Measurements from ENCODE around the gene C5orf15. TPM values are rescaled to one million over a fixed set of nuclear protein-coding genes. Genes with fewer than 3 reads are reported as not detected.

C5orf15 gene
- total and polyA plus RNA-seq, 2 experiments from 2014 or later, result 37.7 to 61.4 TPM

DNA sequence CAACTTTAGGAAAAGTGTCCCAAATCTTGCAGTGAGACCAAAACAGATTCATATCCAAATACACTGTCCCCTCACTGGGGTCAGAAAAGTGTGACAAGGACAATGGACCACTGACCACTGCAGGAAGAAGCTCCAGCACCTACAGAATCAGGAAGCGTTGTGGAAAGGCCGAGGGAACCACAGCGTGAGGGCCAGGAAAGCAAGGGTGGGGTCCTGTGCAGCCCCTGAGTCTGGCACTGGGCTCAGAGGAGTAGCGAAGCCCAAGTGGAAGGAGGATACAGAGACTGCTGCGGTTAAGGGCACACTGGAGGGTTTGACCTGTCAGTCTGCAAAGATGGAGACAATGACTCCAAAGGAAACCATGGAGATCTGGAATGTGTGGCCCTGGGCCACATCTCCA is 36.9 kb downstream of the C5orf15 start:
- no peak for ATAC-seq
- no peak overlapping the region for H3K4me3 Mint-ChIP-seq
- TF ChIP-seq CREB1 (CRISPR knock-in tag; IDR thresholded peaks at IDR 0.05; ENCODE audit: low read depth), result no peak
- no peak for TF ChIP-seq EZH2 (IDR thresholded peaks at IDR 0.05; ENCODE audit: low read depth, unreplicated experiment)
- TF ChIP-seq, protein P1, sequence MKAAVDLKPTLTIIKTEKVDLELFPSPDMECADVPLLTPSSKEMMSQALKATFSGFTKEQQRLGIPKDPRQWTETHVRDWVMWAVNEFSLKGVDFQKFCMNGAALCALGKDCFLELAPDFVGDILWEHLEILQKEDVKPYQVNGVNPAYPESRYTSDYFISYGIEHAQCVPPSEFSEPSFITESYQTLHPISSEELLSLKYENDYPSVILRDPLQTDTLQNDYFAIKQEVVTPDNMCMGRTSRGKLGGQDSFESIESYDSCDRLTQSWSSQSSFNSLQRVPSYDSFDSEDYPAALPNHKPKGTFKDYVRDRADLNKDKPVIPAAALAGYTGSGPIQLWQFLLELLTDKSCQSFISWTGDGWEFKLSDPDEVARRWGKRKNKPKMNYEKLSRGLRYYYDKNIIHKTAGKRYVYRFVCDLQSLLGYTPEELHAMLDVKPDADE (IDR thresholded peaks at IDR 0.05), result no peak
- Histone ChIP-seq H3K27me3 (ENCODE audit: insufficient read depth) (no peaks in the 10 kb centered on the region), H3K9me2 (ENCODE audit: insufficient read depth) (no peaks in the 10 kb centered on the region), H3K27ac (ENCODE audit: low read depth) (no peak overlapping the region), H3K4me2 (no peak overlapping the region), H3K79me2 (replicated peaks; ENCODE audit: insufficient read depth) (no peaks in the 10 kb centered on the region), H4K20me1 (replicated peaks; ENCODE audit: insufficient read depth) (no peaks in the 10 kb centered on the region), H3K4me3 (no peak overlapping the region), H2AFZ (no peak overlapping the region), H3K36me3 (ENCODE audit: insufficient read depth) (no peaks in the 10 kb centered on the region), H3K4me1 (ENCODE audit: insufficient read depth) (no peaks in the 10 kb centered on the region), H3F3A (replicated peaks; ENCODE audit: low read depth) (no peaks in the 10 kb centered on the region)
- DNase-seq (ENCODE audit: low spot score), result no peak
- peaks cover 4% of the 10 kb centered on the region for H3K9me3 Mint-ChIP-seq
- H3K36me3 Mint-ChIP-seq (ENCODE audit: low read depth), result peaks cover 4% of the 10 kb centered on the region; the same call in 1 of the 3 replicates
- no peaks in the 10 kb centered on the region; the same call in 2 of the 3 replicates for H3K4me1 Mint-ChIP-seq
- no peak overlapping the region for H3K27ac Mint-ChIP-seq
- H3K27me3 Mint-ChIP-seq (ENCODE audit: insufficient read depth, low read depth, poor library complexity), result peaks cover 11% of the 10 kb centered on the region

- Mint-ChIP-seq H3K36me3 (ENCODE audit: low read depth) (peaks cover 4% of the 10 kb centered on the region; the same call in 1 of the 3 replicates), H3K4me1 (no peaks in the 10 kb centered on the region; the same call in 2 of the 3 replicates), H3K4me3 (no peak overlapping the region), H3K9me3 (no peaks in the 10 kb centered on the region; the same call in 1 of the 3 replicates), H3K27ac (no peak overlapping the region), H3K27me3 (ENCODE audit: insufficient read depth, low read depth, poor library complexity) (peaks cover 9% of the 10 kb centered on the region)
- DNase-seq (ENCODE audit: low spot score) (no peak), ATAC-seq (no peak)
- H3K36me3 ChIP-seq (ENCODE audit: insufficient read depth), result no peaks in the 10 kb centered on the region
- no peaks in the 10 kb centered on the region for H3K9me2 ChIP-seq (ENCODE audit: insufficient read depth)
- no peak overlapping the region for H3K27ac ChIP-seq (ENCODE audit: low read depth)
- H3K4me3 ChIP-seq, result no peak overlapping the region
- H3K4me2 ChIP-seq, result no peak overlapping the region
- no peaks in the 10 kb centered on the region for H3K4me1 ChIP-seq (ENCODE audit: insufficient read depth)
- no peaks in the 10 kb centered on the region for H3F3A ChIP-seq (replicated peaks; ENCODE audit: low read depth)
- no peaks in the 10 kb centered on the region for H4K20me1 ChIP-seq (replicated peaks; ENCODE audit: insufficient read depth)
- TF ChIP-seq POLR2AphosphoS5 (IDR thresholded peaks at IDR 0.05; ENCODE audit: low read depth) (no peak), CTCF (conservative IDR thresholded peaks at IDR 0.05; ENCODE audit: low read depth in 2 of 2) (no peak), STAT1 (IDR thresholded peaks at IDR 0.05; ENCODE audit: unreplicated experiment) (no peak), EZH2 (IDR thresholded peaks at IDR 0.05; ENCODE audit: low read depth, unreplicated experiment) (no peak), REST (IDR thresholded peaks at IDR 0.05; ENCODE audit: unreplicated experiment) (no peak), NANOG (IDR thresholded peaks at IDR 0.05; ENCODE audit: borderline replicate concordance) (no peak), ZNF114 (CRISPR knock-in tag; IDR thresholded peaks at IDR 0.05) (no peak), EZH2phosphoT487 (IDR thresholded peaks at IDR 0.05; ENCODE audit: unreplicated experiment) (no peak), CREB1 (CRISPR knock-in tag; IDR thresholded peaks at IDR 0.05; ENCODE audit: low read depth) (no peak)
- TF ChIP-seq, protein P1 (IDR thresholded peaks at IDR 0.05), result no peak
- H3K79me2 ChIP-seq (replicated peaks; ENCODE audit: insufficient read depth), result no peaks in the 10 kb centered on the region
- H3K27me3 ChIP-seq (ENCODE audit: insufficient read depth), result no peaks in the 10 kb centered on the region
- H2AFZ ChIP-seq, result no peak overlapping the region
Observed at GRCh38 chr5:133930813-133931090, 37.7 kb downstream of the C5orf15 start.
